HG03575 (cell line): ENCODE data around the gene ZCWPW2.

Experiments
- ATAC-seq: cut with Tn5 transposase; IDR thresholded peaks from one replicate; pipeline ENCODE4 v1.9.1; 2021; ENCODE audit not compliant: unreplicated experiment, insufficient number of reproducible peaks, low FRiP score; ENCODE audit errors: extremely low read depth

Gene ZCWPW2

GRCh38 chr3:28544831-28545230 is 196.3 kb downstream of the ZCWPW2 start:
- ATAC-seq: no peak

GRCh38 chr3:28547677-28548076 is 199.2 kb downstream of the ZCWPW2 start:
- no peak for ATAC-seq

- ATAC-seq: no peak
Measured at GRCh38 chr3:28553175-28553574, 204.7 kb downstream of the ZCWPW2 start.

DNA sequence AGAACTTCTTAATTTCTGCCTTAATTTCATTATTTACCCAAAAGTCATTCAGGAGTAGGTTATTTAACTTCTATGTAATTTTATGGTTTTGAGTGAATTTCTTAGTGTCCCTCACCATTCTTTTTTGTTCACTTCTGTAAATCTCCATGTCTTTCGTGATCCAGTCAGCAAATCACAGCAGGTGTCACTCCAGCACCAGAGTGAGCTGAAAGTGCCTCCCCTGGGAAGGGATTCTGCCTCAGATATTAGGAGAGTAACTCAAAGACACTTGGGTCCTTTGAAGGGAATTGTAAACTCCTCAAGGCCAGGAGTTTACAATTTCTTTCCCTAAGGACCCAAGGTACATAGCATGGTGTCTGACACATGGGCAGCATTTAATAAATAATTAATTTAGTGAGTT is 207.7 kb downstream of the ZCWPW2 start:
- ATAC-seq: no peak

- ATAC-seq: no peak
Measured at GRCh38 chr3:28564211-28564610, 215.7 kb downstream of the ZCWPW2 start.

DNA sequence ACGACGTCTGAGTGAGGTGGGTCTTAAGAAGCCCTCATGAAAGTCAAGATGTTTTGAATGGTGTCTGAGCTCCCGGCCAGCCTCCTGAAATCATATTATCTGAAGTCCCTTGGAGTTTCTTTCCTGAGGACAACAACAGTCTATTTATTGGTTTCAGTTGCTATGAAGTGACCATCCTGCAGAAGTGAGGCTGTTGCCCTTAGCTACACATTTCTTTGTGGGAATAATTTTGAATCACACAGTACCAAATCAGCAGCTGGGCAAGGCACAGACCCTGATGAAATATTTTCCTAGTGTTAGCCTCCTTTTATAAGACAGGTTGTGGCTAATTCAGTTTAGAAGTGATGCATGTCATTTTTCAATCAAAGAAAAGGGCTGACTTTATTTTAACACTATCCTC is 220.8 kb downstream of the ZCWPW2 start:
- ATAC-seq: no peak

DNA sequence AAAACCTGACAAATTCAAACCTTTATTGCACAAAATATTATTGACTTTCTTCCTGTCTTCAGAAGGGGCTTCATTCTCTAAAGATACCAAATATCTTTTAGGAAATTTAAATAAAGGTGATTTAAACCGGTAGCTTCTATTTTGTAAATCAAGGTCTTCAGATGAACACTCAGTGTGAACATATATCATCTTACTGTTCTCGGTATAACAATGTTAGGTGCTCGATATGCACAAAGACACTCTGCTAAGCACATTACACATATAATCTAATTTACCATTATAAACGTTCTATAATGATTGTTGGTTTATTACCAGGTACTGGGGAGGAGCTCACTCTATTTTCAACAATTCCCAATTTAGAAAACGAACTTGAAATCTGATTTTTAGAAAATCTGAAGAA is 225.5 kb downstream of the ZCWPW2 start:
- no peak for ATAC-seq

GRCh38 chr3:28575100-28575745 is 226.7 kb downstream of the ZCWPW2 start:
- ATAC-seq: no peak
